Transverse colon (tissue), 4 donors: ENCODE results near the gene RBBP7. TPM values are rescaled to one million over a fixed set of nuclear protein-coding genes. Genes with fewer than 3 reads are reported as not detected.
A peak's percentile ranks its signal among the peaks of the same experiment; 100 is the strongest.

Experiments
- DNase-seq: peaks from one replicate; pipeline ENCODE4 v3.0.0-alpha.2; 2019
- H3K27ac ChIP-seq, 4 donors: fragments of 200-600 bp; sonication (generic); 2 replicates each; pipeline ENCODE4 v1.5.1; 2016 to 2018; ENCODE audit warnings: inconsistent platforms in 4 of 4
- H3K27me3 ChIP-seq: fragments of 200-600 bp; sonication (generic); 2 replicates; pipeline ENCODE4 v1.5.1; 2017; ENCODE audit warnings: inconsistent platforms
- H3K36me3 ChIP-seq, 4 donors: fragments of 200-600 bp; sonication (generic); 2 replicates each; pipeline ENCODE4 v1.5.1; 2017 to 2019; ENCODE audit warnings: inconsistent platforms in 4 of 4
- H3K4me1 ChIP-seq, 4 donors: fragments of 200-600 bp; sonication (generic); 2 replicates each; pipeline ENCODE4 v1.5.1; 2017 to 2020; ENCODE audit warnings: inconsistent platforms in 4 of 4
- H3K4me3 ChIP-seq, 4 donors: fragments of 200-600 bp; sonication (generic); 1 replicate in 1 of 4; 2 replicates in 3 of 4; pipeline versions ENCODE4 v1.5.1 to v1.6.1; 2017 to 2019; ENCODE audit warnings: inconsistent platforms in 4 of 4
- H3K9me3 ChIP-seq, 2 donors: fragments of 200-600 bp; sonication (generic); 2 replicates each; pipeline ENCODE4 v1.5.1; 2017 to 2019; ENCODE audit warnings: inconsistent platforms in 2 of 2
- CTCF ChIP-seq, 5 experiments: fragments of 200-600 bp in 3 of 5; fragments of 450-650 bp in 2 of 5; sonication (generic) in 3 of 5; IDR thresholded peaks; 1 replicate in 2 of 5; 2 replicates in 3 of 5; pipeline ENCODE4 v1.5.1; 2016 to 2017; ENCODE audit warnings: antibody characterized with exemption in 5 of 5, inconsistent platforms in 3 of 5, mild to moderate bottlenecking in 2 of 5, moderate library complexity in 1 of 5
- EP300 ChIP-seq: sonication (generic); formaldehyde crosslinking; IDR thresholded peaks from one replicate; pipeline ENCODE4 v1.6.1; 2017; ENCODE audit warnings: antibody characterized with exemption, low read depth
- POLR2A ChIP-seq: fragments of 450-650 bp; IDR thresholded peaks from one replicate; pipeline ENCODE4 v1.6.1; 2016; ENCODE audit warnings: antibody characterized with exemption, mild to moderate bottlenecking, moderate library complexity
- POLR2AphosphoS5 ChIP-seq, 3 donors: sonication (generic); formaldehyde crosslinking; IDR thresholded peaks; one replicate each; pipeline ENCODE4 v1.6.1; 2016; ENCODE audit warnings: antibody characterized with exemption in 3 of 3
- WGBS, 2 donors: methylation state at CpG; one replicate each; pipeline ENCODE4 v1.1.5; 2018; ENCODE audit warnings: low coverage in 1 of 2; 5-methylcytosine and 5-hydroxymethylcytosine counted together
- in situ Hi-C, 4 donors: fragments of 200-750 bp; cut with MboI; loops; one replicate each; pipeline versions ENCODE4 v1.15.0 to v1.15.1; 2017; ENCODE audit warnings: low sequenced_read_pairs in 3 of 4, low pct_ligation_motif_present in 1 of 4, low pct_unique_long_range_greater_than_20kb in 1 of 4
- intact Hi-C: fragments of 100-400 bp; cut with DNase I; formaldehyde crosslinking; loops from one replicate; pipeline ENCODE4 v1.15.1; 2023; ENCODE audit warnings: low total_unique reads
- total RNA-seq, 4 donors: library from RNA; depleted of rRNA; stranded (reverse); fragments of >200 nt; gene quantifications; one replicate each; pipeline ENCODE4 v1.1.0, GENCODE V29; 2016

Gene RBBP7
- total RNA-seq, 4 donors from 2014 or later, result 32.2 to 67.4 (median 55.2) TPM

GRCh38 chrX:16882169-16882568, 12.0 kb upstream of the RBBP7 start:
- H3K4me1 ChIP-seq, result no peaks in the 10 kb centered on the region
- no peaks in the 10 kb centered on the region for H3K9me3 ChIP-seq
- DNase-seq, result peak; percentile 57
- intact Hi-C loops, result no loop called here
- in situ Hi-C loops, result loop anchor here in 3 of 4 donors (10.0 to 25.0 kb wide), 3 partner anchors 57 to 163 kb away; no protein-coding TSS in a partner anchor
- WGBS, 2 donors, result 25% methylated on average over 7 of the region's 7 CpGs; no CpG with 5 or more reads in 1 of the 2 donors
- TF ChIP-seq POLR2AphosphoS5 (IDR thresholded peaks at IDR 0.05) (no peak), EP300 (no peak), CTCF (IDR thresholded peaks at IDR 0.05) (no peak), POLR2A (no peak)
- peak overlapping the region in 3 of 4 donors; percentile 34 to 53 (median 35) for H3K4me3 ChIP-seq
- H3K27ac ChIP-seq, result peak overlapping the region; percentile 75 to 82 (median 80)
- H3K27me3 ChIP-seq, result no peaks in the 10 kb centered on the region
- no peaks in the 10 kb centered on the region for H3K36me3 ChIP-seq

- intact Hi-C loops (no loop called here), in situ Hi-C loops (loop anchor here in 2 of 4 donors (25.0 kb wide), 1 partner anchor 161 kb away; no protein-coding TSS in a partner anchor)
- Histone ChIP-seq H3K9me3 (no peaks in the 10 kb centered on the region), H3K27ac (no peak overlapping the region), H3K27me3 (no peaks in the 10 kb centered on the region), H3K4me1 (peaks cover 0 to under 1% (median 0%) of the 10 kb centered on the region in 4 donors), H3K4me3 (no peak overlapping the region), H3K36me3 (no peaks in the 10 kb centered on the region)
- DNase-seq, result no peak
- TF ChIP-seq POLR2AphosphoS5 (IDR thresholded peaks at IDR 0.05) (no peak), CTCF (IDR thresholded peaks at IDR 0.05) (no peak), POLR2A (no peak), EP300 (no peak)
- 27% methylated on average over 1 of the region's 1 CpG; no CpG with 5 or more reads in 1 of the 2 donors for WGBS, 2 donors
Measured at GRCh38 chrX:16876696-16877095, 6.5 kb upstream of the RBBP7 start.

GRCh38 chrX:16874458-16875095, 4.4 kb upstream of the RBBP7 start:
- no peaks in the 10 kb centered on the region for H3K9me3 ChIP-seq
- no peak overlapping the region for H3K27ac ChIP-seq
- WGBS, 2 donors, result 71 to 87% methylated on average over 3 to 5 of the region's 5 CpGs
- peaks cover 4 to 9% (median 6%) of the 10 kb centered on the region in 4 donors for H3K4me1 ChIP-seq
- no peaks in the 10 kb centered on the region for H3K27me3 ChIP-seq
- H3K4me3 ChIP-seq, result no peak overlapping the region
- in situ Hi-C loops, result loop anchor here in 2 of 4 donors (25.0 kb wide), 1 partner anchor 163 kb away; no protein-coding TSS in a partner anchor
- no peak for DNase-seq
- no peaks in the 10 kb centered on the region for H3K36me3 ChIP-seq
- no peak for TF ChIP-seq CTCF (IDR thresholded peaks at IDR 0.05)
- no peak for TF ChIP-seq POLR2A
- TF ChIP-seq POLR2AphosphoS5 (IDR thresholded peaks at IDR 0.05), result no peak
- no peak for TF ChIP-seq EP300
- intact Hi-C loops, result loop anchor here (5.0 kb wide), 1 partner anchor 1017 kb away; no protein-coding TSS in a partner anchor

GRCh38 chrX:16873106-16873505, 2.9 kb upstream of the RBBP7 start:
- WGBS, 2 donors, result 59 to 80% methylated on average over 3 to 8 of the region's 8 CpGs
- Histone ChIP-seq H3K9me3 (no peaks in the 10 kb centered on the region), H3K4me1 (peaks cover 10 to 17% (median 12%) of the 10 kb centered on the region in 4 donors), H3K27me3 (no peaks in the 10 kb centered on the region), H3K27ac (no peak overlapping the region), H3K4me3 (no peak overlapping the region), H3K36me3 (no peaks in the 10 kb centered on the region)
- intact Hi-C loops (loop anchor here (5.0 kb wide), 1 partner anchor 1016 kb away; no protein-coding TSS in a partner anchor), in situ Hi-C loops (no loop called here)
- DNase-seq, result no peak
- TF ChIP-seq POLR2AphosphoS5 (IDR thresholded peaks at IDR 0.05), result no peak
- no peak for TF ChIP-seq EP300
- TF ChIP-seq POLR2A, result no peak
- no peak for TF ChIP-seq CTCF (IDR thresholded peaks at IDR 0.05)
